NCI-H510A treated with DMSO at 0.1 percent for 48 hours (cell line): ENCODE data around the gene IKZF2.
A peak's percentile ranks its signal among the peaks of the same experiment; 100 is the strongest.

Experiments
- DNase-seq: peaks from one replicate; lab custom pipeline; 2025; lab: John Stamatoyannopoulos, UW

IKZF2 gene

DNA sequence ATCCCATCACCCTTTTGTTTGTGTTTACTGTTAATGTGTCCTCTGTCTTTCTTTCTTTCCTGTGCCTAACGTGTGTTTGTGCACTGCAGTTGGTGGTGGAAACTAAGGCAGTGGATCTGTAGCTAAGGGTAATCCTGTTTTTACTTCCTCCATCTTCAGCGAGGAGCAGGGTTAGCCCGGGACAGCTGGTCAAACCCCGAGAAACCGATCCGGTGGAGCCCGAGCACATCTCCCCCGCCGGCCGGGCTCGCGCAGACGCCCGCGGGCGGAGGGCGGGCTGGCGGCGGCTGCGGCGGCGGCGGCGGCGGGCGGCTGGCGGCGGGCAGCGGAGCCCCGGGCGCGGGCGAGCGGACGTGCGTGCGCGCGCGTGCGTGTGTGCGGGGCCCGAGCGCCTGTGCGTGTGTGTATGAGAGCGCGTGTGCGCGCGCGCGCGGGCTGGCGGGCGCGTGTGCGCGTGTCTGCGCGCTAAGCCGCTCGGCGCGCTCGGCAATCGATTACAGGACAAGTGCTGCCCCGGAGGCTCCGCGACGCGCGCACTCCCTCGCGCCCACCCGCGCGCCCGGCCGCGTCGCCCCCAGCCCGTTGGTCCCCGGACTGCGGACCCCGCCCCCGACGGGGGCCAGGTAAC is at the start of gene IKZF2:
TSS of gene IKZF2 (minus strand) at position 176 of the 628 bp plus-strand sequence. CDS start 2,983 bp downstream, outside the sequence.
- peak; percentile 90 for DNase-seq

DNA sequence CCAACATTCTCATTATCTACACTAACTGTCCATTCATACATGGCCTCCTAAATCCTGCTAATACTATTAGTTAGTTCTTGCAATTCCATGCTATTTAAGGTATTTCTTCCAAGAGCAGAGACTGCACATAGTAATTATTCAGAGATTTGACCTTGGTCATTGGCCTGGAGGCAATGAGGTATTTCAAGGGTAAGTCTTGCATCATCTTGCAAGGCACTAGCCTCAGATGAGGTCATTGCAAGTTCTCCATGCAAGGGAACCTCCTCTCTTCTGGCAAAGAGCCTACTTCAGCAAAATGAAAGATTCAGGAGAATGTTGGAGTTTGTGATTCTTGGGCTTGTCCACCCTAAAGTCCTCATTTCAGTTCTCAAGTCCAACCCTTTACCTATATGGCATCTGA is 48.5 kb upstream of the IKZF2 start:
- DNase-seq: no peak

DNA sequence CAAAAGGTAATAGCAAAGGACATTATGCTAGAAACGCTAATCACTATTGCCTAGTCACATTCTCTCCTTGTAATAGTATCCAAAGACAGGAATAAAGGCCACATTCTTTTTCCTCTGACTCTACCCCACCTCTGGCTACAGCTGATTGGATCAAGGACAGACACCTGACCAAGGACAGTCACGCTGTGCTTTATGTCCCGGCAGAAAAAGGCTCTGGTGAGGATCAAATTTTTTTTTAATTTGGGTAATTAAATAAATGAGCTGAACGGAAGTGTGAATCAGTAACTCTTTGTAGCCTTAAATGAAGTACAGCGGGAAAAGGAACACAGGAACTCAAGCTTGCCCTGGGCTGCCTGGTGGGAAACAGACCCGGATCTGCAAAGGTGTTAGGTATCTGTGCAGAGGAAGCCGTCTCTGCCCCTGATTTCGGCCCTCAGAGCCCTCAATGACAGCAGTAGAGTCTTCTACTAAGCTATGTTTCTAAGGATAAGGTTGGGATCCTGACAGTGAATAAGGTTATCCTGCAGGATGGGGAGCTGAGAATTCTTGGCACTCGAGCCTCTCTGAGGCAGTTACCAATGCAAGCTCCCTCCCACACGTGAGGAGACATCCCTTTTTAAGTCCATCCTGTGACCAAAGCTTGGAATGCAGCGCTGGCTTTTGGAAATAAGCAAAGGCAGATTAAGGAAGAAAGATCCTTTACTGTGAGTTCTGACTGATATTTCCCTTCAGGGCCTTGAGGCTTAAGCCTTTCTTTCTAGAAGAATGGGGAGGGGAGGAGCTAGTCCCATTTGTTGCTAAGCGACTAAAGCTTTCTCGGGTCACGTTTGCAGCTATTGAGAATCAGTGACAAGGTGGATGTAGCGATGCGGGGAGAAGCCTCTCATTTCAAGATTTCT is 37.8 kb upstream of the IKZF2 start:
- no peak for DNase-seq

DNA sequence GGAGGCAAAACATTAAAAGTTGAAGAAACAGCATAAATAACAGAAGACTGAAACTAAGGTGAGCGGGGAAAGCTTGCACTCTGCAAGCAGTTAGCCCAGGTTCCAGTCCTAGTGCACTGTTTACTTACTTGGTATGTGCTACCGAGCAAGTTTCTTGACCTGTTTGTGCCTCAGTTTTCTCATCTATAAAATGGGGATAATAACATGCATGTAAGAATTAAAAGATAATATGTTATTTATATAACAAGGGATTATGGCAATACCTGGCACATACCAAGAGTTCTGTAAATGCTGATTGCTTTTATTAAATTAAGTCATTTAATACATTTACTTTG is 37.1 kb upstream of the IKZF2 start:
- DNase-seq: no peak

DNA sequence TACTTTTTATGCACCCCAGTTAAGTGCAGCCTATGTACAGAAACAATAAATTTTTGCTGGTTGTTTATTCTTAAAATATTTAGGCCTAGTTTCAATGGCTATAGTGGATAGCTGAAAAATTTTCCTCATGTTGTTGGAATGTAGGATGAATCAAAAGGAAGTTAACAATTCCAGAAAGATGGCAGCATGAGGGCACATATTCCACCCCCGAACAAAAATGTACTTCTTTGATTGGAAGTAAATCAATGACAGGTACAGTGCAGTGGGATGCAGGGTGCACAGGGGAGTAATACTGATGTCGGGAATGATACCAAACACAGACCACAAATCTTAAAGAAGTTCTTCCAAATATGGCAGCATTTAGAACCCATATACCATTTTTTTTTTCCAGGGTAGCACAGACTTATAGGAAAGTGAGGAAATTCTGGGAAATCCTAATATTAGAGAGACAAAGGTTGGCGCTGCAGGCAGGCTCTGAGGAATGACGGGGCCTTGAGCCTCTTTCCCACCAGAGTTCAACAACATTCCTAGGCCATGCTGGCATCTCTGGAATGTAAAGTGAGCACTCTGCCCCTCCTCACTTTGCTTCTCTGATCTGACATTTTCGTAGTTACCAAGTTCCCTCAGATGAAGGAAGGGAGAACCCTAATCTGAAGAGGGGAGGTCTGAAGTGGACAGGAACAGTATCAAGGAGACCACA is 36.6 kb upstream of the IKZF2 start:
- no peak for DNase-seq

DNA sequence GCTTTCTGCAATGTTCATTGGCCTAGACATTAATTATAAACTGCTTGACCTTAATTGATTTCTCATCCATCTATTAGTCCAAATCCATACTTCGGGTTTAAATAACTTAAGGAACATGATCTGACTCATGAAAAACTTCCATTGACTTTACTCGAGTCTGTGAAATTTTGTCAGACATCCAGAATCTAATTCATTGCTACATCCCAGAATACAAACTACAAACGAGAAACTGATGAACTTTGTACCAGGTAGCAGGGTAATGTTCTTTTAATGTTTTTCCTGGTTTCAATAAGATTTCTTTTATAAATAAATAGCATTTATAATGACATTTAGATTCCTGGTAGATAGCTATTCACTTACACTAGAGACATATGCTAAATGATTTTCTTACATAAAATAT is 36.0 kb upstream of the IKZF2 start:
- no peak for DNase-seq

DNA sequence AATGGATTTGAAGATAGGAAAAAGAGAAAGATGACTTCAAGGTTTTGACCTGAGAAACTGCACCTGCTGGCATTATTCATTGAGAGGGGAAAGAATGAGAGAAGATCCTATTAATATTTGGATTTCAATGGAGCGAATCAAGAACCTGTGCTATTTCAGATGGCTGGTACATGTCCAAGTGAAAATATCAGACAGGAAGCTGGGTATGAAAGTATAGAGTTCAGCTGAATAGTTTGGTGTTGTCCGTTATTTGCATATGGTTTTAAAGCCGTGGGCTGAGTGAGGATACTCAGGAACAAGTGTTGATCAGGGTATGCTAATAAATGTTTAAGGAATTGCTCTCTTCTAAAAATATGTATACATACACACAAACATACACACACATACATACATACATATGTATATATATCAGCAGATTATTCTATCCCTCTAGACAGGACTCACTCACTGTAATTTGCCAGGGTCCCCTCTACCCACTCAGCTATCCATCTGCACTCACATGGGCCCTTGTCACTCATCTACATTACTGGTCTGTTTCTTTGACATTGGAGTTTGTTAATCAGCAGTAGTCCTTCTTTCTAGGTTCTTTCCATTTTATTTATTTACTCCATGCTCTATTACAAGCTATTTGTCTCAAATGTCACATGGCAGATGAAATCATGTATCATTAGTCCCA is 33.9 kb upstream of the IKZF2 start:
- DNase-seq: no peak

DNA sequence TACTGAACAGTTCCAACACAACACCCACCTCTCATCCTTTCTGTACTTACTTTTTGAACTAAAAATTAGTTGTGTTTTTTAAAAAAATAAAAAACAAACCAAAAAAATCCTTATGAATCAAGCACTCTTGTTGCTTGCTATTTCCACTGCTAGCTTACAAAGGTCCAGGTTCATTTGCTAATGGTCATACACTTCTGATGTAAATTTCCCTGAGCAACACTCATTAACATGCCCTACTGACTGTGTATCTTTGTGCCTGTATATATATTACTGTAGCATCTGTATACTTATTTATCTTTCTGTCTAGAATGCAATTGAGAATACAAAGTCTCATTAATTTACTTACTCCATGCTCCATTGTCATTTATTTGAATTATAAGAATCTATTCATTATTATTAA is 30.3 kb upstream of the IKZF2 start:
- DNase-seq: no peak

DNA sequence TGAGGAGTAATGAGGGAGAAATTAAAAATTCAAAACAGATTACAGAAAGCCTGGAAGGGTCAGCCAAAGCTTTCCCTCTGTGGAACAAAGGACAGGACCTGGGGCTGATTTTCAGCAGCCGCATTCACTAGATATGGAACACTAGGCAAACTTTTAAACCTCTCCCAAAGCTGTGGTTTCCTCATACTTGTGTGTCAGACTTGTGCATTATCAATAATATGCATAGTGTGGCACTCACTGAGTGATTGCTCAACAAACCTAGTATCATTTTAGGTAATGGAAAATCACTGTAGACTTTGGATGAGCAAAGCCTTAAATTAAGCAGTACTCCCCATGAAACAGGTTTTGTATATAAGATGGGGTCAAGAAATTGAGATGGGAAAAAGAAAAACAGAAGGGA is 26.3 kb upstream of the IKZF2 start:
- DNase-seq: no peak

DNA sequence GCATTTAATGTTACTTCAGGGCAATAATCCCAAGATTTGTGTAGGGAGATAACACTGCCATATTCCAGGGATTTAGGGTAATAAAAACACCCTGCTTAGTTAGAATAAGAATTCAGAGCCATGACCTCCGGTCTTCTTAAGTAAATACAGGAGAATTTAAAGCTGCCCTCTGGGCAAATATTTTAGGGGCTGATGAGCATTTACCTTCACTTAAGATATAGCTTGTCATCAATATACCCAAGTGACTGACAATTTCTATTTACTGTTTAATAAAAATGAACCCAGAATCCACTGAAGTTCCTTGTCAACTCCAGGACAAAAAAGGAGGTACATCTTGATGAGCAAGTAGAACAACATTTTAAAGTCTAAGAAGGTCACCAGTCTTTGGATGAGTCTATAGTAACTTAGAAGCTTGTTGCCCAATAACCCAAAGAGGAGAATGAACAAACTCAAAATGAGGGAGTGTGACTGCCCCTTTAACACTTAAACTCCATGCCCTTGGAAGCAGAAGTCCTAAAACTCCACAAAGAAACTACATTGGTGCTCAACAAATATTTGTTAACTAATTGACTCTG is 24.3 kb upstream of the IKZF2 start:
- DNase-seq: no peak

DNA sequence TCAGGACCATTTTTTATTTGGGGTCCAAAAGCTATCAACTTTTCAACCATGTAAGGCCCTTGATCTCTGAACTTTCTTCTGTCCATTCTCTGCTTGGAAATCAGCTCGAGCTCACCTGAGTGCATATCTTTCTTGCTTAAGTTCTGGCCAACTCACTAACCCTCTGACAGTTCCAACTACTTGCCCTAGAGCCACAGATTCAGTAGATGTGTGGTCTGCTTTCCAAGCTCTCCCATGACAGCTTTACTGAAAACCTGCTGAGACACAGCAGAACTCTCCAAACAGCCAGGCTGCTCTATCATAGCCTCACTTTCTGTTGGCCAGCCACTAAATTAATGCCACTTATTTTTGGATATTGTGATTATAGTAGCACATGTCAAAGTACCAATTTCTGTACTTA is 21.2 kb upstream of the IKZF2 start:
- no peak for DNase-seq

DNA sequence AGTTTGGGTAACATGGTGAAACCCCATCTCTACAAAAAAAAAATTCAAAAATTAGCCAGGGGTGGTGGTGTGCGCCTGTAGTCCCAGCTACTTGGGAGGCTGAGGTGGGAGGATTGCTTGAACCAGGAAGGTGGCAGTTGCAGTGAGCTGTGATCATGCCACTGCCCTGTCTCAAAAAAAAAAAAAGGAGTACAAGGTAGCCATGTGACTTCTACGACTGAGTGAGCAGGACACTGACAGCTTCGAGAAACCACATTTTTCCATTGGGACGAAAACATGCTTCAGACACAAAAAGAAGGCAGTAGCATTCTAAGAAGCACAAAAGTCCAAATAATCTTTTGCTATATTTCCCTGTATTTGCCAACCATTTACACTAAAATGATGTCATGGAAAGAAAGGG is 19.7 kb upstream of the IKZF2 start:
- no peak for DNase-seq

DNA sequence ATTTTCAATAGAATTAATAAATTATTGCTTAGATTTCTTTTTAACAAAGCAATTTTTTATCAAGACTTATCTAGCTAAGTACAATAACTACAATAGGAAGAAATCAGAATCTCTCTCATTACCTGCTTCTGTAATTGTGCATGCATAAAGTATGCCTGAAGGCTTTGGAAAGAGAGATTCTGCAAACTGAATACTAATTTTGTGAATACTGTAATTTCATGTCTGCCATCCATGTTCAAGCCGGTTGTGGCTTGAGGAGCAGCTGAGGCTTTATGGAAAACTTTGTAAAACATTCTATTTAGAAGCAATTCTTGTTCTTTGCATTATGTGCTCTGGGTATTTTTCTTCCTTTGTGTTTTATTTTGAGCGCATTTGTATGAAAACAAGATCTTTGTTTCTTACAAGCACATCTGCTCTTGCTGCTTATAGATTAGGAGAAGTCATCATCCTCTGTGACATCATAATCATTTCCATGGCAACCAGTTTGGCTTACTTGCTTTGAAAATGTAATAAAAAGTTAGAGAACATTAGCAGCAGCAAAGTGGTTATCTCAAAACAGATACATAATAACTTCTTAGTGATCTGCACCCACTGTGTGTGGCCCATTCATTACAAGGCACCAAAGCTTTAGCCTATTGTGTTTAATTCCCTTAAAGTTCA is 16.0 kb upstream of the IKZF2 start:
- DNase-seq: no peak

DNA sequence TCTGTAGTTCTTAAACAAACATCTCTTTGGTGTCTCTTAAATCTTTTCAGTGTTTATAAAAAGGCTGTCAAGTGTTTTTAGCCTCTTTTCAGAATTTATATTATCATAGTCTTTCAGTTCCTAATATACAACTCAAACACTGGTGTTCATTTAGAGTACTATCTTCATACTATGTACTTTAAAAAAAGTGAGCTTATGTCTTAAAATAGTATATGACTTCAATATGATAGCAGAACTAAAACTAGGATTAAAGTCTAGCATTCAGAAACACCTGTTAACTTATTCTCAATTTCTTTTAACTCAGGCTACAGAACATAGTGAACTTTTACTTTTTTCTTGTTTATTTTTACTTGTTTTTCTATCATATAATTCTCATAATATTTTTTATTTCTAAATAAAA is 14.7 kb upstream of the IKZF2 start:
- no peak for DNase-seq

DNA sequence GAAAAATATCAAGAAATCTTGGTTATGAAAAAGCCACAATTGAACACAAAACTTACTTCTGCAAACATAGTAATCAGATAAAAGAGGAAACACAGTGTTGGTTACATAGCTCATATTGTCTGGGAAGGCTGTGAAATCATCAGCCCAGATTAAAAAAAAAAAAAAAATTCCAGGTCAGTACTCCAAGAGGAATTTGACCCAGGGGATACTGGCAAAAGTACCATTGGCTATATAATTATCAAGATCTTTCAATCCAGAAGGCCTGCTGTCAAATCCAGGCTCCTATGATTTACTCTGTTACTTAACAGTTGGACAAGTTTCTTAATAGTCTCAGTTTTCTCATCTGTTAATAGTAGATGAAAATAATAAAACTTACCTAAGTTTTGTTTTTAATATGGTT is 12.9 kb upstream of the IKZF2 start:
- DNase-seq: no peak

DNA sequence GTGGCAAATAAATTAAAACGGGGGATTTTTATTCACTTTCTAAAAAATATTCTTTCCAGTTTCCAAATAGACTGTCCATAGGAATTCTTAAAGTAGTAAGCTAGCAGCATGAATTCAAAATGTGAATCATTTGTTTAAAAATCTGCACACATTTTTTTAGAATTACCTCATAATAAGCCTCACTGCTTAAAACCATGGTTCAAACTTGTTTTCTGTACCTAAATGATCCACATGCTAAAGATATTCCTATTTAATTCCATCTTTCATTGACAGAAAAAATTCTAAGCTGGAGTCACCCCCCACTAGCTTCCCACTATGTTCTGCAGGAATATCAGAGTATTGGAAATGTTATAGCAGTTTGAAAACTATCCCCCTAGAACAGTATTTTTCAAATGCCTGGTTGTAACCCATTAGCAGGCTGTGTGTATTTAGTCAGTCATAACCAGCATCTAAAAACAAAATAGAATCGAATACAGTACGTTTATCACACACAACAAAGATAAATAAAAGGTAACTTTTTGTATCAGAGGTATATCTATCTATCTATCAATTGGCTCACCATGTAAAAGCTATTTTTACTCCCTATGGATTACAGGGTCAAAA is 11.2 kb upstream of the IKZF2 start:
- no peak for DNase-seq

DNA sequence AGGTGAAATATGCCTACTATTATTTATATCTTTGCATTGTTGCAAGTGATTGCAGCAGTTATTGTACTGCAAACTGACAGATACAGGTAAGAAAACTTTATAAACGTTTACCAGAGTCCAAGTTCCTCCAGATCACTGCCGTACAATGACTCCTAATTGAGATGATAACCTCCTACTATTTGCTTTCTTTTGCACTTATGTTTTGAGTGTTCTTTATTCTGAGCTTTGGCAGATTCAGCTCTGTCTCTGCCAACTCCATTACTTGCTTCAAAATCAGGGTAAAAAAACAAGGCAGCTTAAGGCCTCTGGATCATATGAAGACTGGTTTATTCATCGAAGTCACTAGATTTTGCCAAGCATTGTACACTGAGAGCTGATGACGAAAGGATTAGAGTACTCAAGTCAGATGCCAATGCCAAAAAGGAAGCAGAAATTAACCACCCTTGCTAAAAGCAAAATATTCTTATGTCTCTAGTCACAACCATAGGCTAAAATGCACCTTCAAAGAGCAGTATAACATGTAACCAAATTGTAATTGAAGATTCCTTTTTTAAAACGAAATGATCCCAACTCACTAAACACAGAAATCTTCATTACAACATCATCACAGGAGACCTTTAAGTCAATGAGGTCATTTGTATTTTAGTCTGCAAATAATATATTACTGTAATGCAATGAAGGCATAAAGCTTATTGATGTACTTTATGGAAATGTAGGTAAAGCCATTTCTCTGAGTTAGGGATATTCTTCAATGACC is 10.5 kb upstream of the IKZF2 start:
- DNase-seq: no peak

DNA sequence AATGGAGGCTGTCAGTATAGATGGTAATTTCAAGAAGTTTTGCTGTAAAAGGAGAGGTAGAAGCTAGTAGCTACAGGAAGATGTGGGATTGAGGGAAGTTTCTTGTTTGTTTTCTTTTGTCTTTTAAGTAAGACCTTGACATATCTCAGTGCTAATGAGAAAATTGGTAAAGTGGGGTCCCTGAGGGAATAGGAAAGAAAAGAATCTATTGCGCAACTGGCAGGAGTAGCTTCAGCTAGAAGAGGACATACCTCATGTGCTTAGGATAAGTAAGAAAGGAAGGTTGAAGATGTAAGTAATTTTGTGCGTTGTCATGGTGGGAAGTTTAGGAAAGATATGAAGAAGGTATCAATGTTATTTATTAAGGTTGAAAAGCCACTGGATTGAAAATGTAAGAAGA is 8.4 kb upstream of the IKZF2 start:
- no peak for DNase-seq

DNA sequence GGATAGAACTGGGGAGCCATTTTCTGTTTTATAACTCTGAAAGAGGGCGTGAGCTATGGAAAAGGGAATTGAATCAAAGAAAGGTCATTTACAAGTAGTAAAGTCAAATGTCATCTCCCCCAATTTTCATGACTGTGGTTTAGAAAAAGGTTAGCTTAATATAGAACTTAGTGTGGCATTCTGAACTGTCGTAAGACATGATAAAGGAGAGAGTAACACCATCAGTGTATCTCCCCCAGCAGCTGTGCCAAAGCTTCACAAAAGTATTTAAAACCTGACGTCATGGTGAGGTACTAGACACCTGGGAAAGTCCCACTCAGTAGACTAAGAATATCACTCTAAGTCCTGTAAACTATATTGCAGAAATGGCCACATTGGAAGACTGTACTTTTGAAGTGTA is 5.8 kb upstream of the IKZF2 start:
- DNase-seq: no peak

DNA sequence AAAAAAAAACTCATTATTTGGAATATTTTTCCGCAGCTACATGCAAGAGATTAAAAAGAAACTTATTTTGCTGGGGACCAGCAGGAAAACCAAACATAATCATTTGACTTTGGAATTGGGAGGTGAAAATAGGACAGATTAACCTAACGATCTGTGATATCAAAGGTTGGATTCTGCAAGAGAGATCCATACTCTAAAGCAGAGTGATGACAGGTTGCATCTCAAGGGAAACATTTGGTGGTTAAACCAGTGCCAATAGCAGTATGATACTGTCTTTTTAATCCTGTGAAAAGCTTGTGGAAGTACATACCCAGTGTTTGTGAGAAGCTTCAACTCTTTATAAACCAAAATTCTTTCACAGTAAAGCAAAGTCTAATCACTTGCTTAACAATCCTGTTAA is 5.3 kb upstream of the IKZF2 start:
- no peak for DNase-seq

DNA sequence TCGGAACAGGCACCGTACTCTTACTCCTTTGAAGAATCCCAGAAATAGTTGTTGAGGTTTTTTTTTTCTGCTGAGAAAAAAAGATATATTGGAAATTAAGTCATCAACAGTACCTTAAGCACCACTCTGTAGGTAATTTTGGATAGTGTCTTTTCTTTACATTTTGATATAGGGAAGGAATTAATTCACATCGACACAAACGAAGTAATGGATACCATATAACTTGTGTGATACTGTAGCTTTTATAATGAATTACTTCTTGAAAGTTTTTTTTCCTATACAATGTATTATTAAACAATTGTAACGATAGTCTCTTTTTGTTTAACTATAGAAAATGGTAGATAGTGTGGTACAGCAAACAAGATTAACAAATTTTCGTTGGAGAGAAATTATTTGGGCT is 1.5 kb upstream of the IKZF2 start:
- no peak for DNase-seq
